H1 (cell line): ENCODE measurements around the gene POM121L2. TPM values are rescaled to one million over a fixed set of nuclear protein-coding genes. Genes with fewer than 3 reads are reported as not detected.
A peak's percentile ranks its signal among the peaks of the same experiment; 100 is the strongest.

ENCODE experiments used
- ASH2L ChIP-seq: fragments of 200-600, 300-600 bp; sonication (generic); IDR thresholded peaks from one replicate; pipeline ENCODE4 v1.7.1; 2017; ENCODE audit warnings: low read length
- CBX8 ChIP-seq: fragments of 300-800, 300-1000 bp; sonication (generic); IDR thresholded peaks from 2 replicates; pipeline ENCODE4 v1.7.1; 2016; ENCODE audit warnings: low read depth, low read length, borderline replicate concordance
- FOSL1 ChIP-seq: IDR thresholded peaks from 2 replicates; pipeline ENCODE4 v1.6.1; 2011; ENCODE audit warnings: mild to moderate bottlenecking, low read depth, low read length, moderate library complexity; ENCODE audit not compliant: insufficient read depth
- POU5F1 ChIP-seq: IDR thresholded peaks from 2 replicates; pipeline ENCODE4 v1.6.1; 2011; ENCODE audit warnings: low read depth, mild to moderate bottlenecking, low read length, moderate library complexity
- SP4 ChIP-seq: IDR thresholded peaks from 2 replicates; pipeline ENCODE4 v1.6.1; 2012; ENCODE audit warnings: low read length, inconsistent platforms
- TEAD4 ChIP-seq: IDR thresholded peaks from 2 replicates; pipeline ENCODE4 v1.6.1; 2012; ENCODE audit warnings: low read depth, low read length, inconsistent platforms, mixed read lengths
- ZNF274 ChIP-seq: IDR thresholded peaks from 2 replicates; pipeline ENCODE4 v1.7.0; 2012; ENCODE audit warnings: low read length, borderline replicate concordance; ENCODE audit errors: extremely low read depth
- polyA plus RNA-seq, 7 experiments: library from polyadenylated mRNA; depleted of rRNA in 3 of 7; stranded (reverse) in 5 of 7; unstranded in 2 of 7; fragments of >200 nt in 5 of 7; fragments of 200-250 nt in 2 of 7; gene quantifications; 1 replicate in 5 of 7; 2 replicates in 1 of 7; 4 replicates in 1 of 7; pipeline versions ENCODE4 v1.2.1 to v1.2.3, GENCODE V29; 2011 to 2013; ENCODE audit warnings: missing spikeins in 2 of 7, mixed read lengths in 2 of 7
- total RNA-seq: library from RNA; stranded (reverse); fragmentation: NEBNext Ultra II Directional; extraction: Animal tissue kit (Norgen Biotek cat#: 25700); gene quantifications from 2 replicates; pipeline ENCODE4 v1.2.1, GENCODE V29; 2021
- TF ChIP-seq, protein P1 (sequence below): IDR thresholded peaks from 2 replicates; pipeline ENCODE4 v1.6.1; 2012; ENCODE audit warnings: inconsistent platforms
- TF ChIP-seq, protein P2 (sequence below): IDR thresholded peaks from 2 replicates; pipeline ENCODE4 v1.6.1; 2011; ENCODE audit warnings: low read length, improper control_type of control experiment

Gene POM121L2
- total and polyA plus RNA-seq, 2 of the 8 experiments (the other 6 are each of a cell fraction or from before 2014, with no cell fraction given), result 0.05 to 0.09 TPM

DNA sequence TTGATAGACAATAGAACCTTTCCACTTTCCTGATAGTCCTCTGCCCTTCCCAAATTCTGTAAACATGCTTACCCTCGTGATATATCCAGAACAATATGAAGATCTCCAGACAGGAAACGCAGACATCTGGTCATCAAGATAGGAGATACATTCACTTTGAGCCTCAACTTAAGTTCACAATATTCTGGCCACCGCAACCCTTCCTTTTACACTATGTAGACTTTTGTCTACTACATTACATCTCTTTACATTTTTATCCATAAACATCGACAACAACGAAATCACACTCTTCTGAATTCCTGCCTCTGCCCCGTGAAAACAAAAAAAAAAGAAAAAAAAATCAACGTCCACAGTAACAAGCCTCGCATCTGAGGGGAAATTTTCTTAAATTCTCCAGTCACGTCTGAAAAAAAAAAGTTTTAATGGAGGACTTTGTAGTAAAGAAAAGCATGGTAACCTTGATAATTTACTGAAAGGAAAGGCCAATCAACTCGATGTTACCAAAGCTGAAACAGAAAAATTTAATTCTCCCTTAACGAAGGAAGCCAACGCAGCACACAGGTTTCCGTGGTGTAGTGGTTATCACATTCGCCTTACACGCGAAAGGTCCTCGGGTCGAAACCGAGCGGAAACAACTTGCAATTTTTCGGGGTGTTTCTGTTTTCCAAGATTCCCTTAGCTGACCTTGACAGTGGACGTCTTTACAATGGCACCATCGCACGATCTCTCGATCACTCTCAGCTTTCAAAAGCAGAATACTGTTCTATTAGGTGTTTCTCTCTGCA, 21.8 kb downstream of the POM121L2 start (continued):
- TF ChIP-seq, protein P1, sequence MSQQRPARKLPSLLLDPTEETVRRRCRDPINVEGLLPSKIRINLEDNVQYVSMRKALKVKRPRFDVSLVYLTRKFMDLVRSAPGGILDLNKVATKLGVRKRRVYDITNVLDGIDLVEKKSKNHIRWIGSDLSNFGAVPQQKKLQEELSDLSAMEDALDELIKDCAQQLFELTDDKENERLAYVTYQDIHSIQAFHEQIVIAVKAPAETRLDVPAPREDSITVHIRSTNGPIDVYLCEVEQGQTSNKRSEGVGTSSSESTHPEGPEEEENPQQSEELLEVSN, result no peak
- TF ChIP-seq ZNF274 (no peak), POU5F1 (no peak), TEAD4 (peak; percentile 70; the same call in 1 of the 2 replicates), CBX8 (no peak), SP4 (0 out of 2 replicates have a peak, but pooled peaks have one; percentile 20), ASH2L (peak; percentile 55), FOSL1 (no peak)
- TF ChIP-seq, protein P2, sequence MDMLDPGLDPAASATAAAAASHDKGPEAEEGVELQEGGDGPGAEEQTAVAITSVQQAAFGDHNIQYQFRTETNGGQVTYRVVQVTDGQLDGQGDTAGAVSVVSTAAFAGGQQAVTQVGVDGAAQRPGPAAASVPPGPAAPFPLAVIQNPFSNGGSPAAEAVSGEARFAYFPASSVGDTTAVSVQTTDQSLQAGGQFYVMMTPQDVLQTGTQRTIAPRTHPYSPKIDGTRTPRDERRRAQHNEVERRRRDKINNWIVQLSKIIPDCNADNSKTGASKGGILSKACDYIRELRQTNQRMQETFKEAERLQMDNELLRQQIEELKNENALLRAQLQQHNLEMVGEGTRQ, result no peak
